HG03521 (cell line): ENCODE measurements around the gene TRA2B.

Source experiments
- ATAC-seq: cut with Tn5 transposase; IDR thresholded peaks from one replicate; pipeline ENCODE4 v1.9.1; 2021; ENCODE audit warnings: mild to moderate bottlenecking, moderate library complexity; ENCODE audit not compliant: unreplicated experiment

TRA2B gene

GRCh38 chr3:185881926-185882325 lies 55.9 kb downstream of the TRA2B start:
- no peak for ATAC-seq

- no peak for ATAC-seq
Observed at GRCh38 chr3:185880600-185880999, 57.2 kb downstream of the TRA2B start.

- ATAC-seq, result no peak
Observed at GRCh38 chr3:185878920-185879319, 58.9 kb downstream of the TRA2B start.

- ATAC-seq, result no peak
Observed at GRCh38 chr3:185874119-185874518, 63.7 kb downstream of the TRA2B start.

- no peak for ATAC-seq
Observed at GRCh38 chr3:185867650-185868049, 70.2 kb downstream of the TRA2B start.

GRCh38 chr3:185866995-185867394 lies 70.8 kb downstream of the TRA2B start:
- ATAC-seq, result no peak

- ATAC-seq, result no peak
Observed at GRCh38 chr3:185866555-185866954, 71.3 kb downstream of the TRA2B start.
